Measurements from ENCODE around the gene HTR1D. TPM values are rescaled to one million over a fixed set of nuclear protein-coding genes. Genes with fewer than 3 reads are reported as not detected.
"Not testable (repeated sequence)": the region's sequence is repeated elsewhere in the genome, so short reads cannot be mapped to it uniquely, and the experiment has no call there.

HTR1D gene
- total RNA-seq, 1 experiment from 2014 or later: 1.5 TPM

DNA sequence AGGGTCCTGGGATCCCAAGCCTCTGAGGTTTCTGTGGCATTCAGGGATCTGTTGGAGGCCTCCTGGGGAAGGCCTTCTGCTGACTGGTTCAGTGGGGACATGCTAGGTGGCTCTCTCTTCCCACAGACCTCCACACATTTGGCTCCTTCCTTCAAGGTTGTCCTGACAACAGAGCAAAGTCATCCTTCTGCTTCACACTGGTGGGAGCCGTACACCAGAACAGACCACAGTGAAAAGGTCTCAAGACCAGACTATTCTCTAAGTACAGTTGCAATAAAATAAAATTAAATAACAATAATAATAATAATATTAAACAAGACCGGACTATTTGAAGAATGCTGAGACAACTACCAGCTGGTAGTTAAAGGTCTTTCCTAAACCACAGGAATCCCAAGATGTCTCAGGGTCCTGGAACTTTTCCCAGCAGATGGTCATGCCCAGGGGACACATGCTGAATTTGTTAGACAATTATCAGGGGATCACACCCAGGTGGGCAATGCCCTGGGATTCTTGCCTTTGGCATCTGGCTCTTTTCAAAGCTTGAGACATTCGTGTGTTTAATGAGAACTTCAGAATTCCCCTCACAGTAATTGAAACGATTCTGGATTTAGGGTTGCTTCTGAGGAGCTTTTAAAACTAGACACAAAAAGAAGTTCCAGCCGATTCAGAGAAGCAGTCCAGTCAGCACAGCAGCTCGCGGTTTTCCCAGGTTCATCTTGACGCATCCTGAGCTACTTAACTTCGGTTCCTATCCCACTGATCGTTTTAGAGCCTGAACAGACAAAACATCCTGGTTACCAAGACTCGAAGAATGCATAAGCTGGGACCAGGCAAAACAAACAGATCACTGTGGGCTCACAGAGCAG is 22.9 kb downstream of the HTR1D start:
- peak; percentile 52 for DNase-seq (ENCODE audit: low read depth)
- in situ Hi-C loops (cut with HindIII; ENCODE audit: low pct_unique_long_range_greater_than_20kb, low sequenced_read_pairs): no loop called here

DNA sequence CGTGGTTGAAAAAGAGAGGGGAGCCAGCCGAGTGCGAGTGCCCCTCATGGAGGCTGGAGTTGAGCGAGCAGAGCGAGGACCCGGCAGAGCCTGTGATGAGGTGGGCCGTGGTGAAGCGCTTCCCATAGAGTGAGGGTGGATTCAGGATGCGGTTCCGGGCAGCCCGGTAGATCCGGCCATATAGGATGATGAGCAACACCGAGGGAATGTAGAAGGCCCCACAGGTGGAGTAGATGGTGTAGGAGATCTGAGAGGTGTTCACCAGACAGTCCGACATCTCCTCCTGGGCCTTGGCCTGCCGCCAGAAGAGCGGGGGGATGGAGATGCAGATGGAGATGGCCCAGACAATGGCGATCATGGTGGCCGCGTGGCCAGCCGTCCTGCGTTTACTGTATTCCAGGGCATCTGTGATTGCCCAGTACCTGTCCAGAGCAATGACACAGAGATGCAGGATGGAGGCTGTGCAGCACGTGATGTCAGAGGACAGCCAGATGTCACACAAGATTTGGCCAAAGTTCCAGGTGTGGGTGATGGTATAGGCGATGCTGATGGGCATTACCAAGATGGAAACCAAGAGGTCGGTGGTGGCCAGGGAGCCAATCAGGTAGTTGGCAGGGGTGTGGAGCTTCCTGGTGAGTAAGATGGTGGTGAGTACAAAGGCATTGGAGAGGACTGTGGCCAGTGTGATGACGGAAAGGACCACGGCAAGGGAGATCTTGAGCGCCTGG is 23.7 kb downstream of the HTR1D start:
- in situ Hi-C loops (cut with HindIII; ENCODE audit: low pct_unique_long_range_greater_than_20kb, low sequenced_read_pairs): no loop called here
- DNase-seq (ENCODE audit: low read depth): no peak

DNA sequence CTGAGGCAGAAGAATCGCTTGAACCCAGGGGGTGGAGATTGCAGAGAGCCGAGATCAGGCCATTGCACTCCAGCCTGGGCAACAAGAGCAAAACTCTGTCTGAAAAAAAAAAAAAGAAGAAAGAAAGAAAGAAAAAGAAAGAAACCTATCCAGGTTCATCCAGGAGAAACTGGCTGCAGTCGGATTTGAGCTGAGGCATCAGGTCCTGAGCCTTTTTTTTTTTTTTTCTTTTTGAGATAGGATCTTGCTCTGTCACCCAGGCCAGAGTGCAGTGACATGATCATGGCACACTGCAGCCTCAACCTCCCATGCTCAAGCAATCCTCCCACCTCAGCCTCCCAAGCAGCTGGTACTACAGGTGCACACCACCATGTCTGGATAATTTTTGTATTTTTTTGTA is 26.1 kb downstream of the HTR1D start:
- in situ Hi-C loops (cut with HindIII; ENCODE audit: low pct_unique_long_range_greater_than_20kb, low sequenced_read_pairs): no loop called here
- no peak for DNase-seq (ENCODE audit: low read depth)

DNA sequence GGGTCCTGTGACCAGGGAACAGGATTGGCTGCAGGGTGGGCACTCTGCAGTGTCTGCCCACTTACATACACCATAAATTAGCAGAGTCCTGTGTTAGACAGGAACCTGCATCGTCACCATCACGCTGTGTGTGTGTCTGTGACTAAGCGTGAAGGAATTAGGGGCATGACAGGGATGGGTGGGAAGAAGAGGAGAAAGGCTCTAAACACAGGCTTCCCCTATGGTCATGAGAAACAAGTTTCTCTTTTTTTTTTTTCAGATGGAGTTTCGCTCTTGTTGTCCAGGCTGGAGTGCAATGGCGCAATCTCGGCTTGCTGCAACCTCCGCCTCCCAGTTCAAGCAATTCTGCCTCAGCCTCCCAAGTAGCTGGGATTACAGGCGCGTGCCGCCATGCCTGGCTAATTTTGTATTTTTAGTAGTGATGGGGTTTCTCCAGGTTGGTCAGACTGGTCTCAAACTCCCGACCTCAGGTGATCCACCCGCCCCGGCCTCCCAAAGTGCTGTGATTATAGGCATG is 28.3 kb downstream of the HTR1D start:
- in situ Hi-C loops (cut with HindIII; ENCODE audit: low pct_unique_long_range_greater_than_20kb, low sequenced_read_pairs): not testable (repeated sequence)
- peak; percentile 98 for DNase-seq (ENCODE audit: low read depth)

DNA sequence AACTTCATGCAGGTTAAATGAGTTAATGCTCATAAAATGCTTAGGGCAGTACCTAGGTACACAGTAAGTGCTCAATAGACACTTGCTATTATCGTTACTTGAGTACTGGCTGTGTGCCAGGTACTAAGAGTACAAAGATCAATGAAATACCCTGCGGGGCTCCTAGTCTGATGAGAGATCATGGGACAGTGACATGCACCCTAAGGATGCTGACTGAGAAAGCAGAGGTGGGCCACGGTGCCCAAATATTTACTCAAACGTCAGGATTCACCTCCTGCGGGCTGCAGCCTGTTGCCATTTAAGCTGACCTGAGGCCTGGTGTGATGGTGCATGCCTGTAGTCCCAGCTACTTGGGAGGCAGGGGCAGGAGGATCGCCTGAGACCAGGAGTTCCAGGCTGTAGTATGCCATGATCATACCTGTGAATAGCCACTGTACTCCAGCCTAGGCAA is 28.8 kb downstream of the HTR1D start:
- no peak for DNase-seq (ENCODE audit: low read depth)
- in situ Hi-C loops (cut with HindIII; ENCODE audit: low pct_unique_long_range_greater_than_20kb, low sequenced_read_pairs): no loop called here

DNA sequence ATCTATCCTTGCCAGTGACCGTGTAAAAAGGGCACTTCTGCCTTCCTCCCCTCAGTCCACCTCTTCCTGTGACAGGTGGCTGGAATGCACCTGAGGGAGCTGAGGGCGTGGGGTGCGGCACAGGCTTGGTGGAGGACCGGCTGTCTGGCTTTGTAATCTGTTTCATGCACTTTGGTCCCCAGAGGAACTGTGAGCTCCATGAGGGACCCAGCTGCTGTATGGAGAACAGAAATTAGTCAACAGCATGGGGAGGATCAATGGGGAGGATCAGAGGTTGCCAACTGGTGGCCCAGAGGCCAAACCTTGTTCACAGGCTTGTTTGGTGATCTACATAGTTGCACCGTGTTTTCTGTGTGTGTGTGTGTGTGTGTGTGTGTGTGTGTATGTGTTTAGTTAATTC is 29.7 kb downstream of the HTR1D start:
- in situ Hi-C loops (cut with HindIII; ENCODE audit: low pct_unique_long_range_greater_than_20kb, low sequenced_read_pairs): no loop called here
- DNase-seq (ENCODE audit: low read depth): peak; percentile 40

DNA sequence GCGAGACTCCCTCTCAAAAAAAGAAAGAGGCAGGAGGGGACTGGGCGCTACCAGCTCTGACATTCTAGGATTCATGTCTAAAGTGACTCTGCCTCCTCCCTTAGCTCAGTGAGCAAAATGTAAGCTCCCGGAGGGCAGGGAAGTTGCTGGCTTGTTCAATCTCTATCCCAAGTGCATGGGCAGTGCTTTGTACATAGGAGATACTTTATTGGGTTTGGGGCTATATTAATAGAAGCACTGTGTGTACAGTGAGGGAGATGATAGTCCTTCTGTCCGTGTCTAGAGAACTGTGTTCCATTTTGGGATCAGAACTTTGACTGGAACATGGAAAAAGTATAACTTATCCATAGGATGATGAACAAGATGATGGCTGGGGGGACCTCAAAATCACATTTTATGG is 31.9 kb downstream of the HTR1D start:
- no peak for DNase-seq (ENCODE audit: low read depth)
- in situ Hi-C loops (cut with HindIII; ENCODE audit: low pct_unique_long_range_greater_than_20kb, low sequenced_read_pairs): no loop called here

DNA sequence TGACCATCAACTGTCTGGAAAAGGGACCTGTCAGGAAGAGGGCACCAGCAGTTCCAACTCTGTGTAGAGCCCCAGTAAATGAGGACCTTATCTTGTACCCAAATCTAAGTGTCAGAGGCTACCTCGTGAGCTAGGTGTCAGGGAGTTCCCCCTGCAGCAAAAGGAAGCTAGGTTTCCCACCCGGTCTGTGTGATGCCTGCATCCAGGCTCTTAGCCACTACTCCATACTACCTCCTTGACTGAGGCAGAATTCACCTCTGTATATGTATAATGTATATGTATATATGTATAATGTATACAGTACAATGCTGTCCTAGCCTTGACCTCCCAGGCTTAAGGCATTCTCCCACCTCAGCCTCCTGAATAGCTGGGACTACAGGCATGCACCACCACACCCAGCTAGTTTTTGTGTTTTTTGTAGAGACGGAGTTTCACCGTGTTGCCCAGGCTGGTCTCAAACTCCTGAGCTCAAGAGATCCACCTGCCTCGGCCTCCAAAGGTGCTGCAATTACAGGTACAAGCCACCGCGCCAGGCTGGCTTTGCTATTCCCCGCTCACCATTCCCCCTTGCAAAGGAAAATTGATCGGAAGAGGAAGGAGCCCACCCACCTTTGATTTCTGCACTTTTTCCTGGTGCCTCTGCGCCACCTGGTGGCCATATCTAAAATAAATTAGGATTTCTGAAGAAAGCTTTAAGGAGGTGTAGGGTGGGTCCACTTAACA is 32.9 kb downstream of the HTR1D start:
- DNase-seq (ENCODE audit: low read depth): peak; percentile 45
- in situ Hi-C loops (cut with HindIII; ENCODE audit: low pct_unique_long_range_greater_than_20kb, low sequenced_read_pairs): no loop called here

DNA sequence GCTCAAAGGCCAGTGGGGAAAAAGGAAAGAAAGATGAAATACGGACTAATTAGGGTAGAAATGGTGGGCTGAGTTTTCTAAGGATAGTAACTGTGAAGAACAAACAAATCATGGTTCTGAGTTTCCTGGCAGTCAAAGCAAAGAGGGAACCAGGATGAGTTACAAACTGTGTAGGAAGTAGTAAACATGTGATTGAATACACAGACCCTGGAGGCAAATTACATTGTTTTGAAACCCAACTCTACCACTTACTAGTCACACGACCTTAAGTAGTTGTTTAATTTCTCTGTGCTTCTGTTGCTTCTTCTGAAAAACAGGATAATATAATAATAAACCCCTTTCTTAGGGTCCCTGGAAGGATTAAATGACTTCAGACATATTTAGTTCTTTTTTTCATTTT is 37.4 kb downstream of the HTR1D start:
- in situ Hi-C loops (cut with HindIII; ENCODE audit: low pct_unique_long_range_greater_than_20kb, low sequenced_read_pairs): no loop called here
- DNase-seq (ENCODE audit: low read depth): no peak

DNA sequence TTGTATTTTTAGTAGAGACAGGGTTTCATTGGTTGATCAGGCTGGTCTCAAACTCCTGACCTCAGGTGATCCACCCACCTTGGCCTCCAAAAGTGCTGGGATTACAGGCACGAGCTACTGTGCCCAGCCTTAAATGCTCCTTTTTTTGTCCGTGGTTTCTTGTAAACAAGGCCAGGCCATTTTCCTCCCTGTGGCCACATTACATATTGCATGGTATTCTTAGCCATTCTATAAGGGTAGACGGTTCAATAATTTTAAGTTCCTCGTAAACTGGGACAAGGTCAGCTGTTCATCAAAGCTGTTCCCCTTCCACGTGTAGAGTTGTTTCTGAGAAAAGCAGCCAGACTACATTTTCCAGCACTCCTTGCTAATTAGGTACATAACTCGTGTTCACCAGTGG is 38.4 kb downstream of the HTR1D start:
- in situ Hi-C loops (cut with HindIII; ENCODE audit: low pct_unique_long_range_greater_than_20kb, low sequenced_read_pairs): no loop called here
- DNase-seq (ENCODE audit: low read depth): no peak

DNA sequence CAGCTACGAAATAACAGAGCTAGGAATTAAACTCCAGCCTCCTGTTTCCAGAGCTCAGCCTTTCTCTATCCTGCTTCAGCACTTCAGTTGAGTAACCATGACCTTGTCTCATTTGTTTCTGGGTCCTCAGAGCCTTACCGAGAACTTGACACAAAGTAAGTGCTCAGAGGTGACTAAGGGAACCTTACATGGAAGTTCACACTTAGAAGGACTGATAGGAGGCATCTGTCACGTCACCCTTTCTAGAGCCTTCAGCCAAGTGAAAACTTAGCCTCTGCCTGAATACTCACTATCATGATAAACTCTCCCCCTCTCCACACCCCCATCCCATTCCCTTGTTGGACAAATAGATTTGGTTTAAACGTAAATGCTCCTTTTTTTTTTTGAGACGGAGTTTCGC is 38.9 kb downstream of the HTR1D start:
- DNase-seq (ENCODE audit: low read depth): no peak
- in situ Hi-C loops (cut with HindIII; ENCODE audit: low pct_unique_long_range_greater_than_20kb, low sequenced_read_pairs): no loop called here

DNA sequence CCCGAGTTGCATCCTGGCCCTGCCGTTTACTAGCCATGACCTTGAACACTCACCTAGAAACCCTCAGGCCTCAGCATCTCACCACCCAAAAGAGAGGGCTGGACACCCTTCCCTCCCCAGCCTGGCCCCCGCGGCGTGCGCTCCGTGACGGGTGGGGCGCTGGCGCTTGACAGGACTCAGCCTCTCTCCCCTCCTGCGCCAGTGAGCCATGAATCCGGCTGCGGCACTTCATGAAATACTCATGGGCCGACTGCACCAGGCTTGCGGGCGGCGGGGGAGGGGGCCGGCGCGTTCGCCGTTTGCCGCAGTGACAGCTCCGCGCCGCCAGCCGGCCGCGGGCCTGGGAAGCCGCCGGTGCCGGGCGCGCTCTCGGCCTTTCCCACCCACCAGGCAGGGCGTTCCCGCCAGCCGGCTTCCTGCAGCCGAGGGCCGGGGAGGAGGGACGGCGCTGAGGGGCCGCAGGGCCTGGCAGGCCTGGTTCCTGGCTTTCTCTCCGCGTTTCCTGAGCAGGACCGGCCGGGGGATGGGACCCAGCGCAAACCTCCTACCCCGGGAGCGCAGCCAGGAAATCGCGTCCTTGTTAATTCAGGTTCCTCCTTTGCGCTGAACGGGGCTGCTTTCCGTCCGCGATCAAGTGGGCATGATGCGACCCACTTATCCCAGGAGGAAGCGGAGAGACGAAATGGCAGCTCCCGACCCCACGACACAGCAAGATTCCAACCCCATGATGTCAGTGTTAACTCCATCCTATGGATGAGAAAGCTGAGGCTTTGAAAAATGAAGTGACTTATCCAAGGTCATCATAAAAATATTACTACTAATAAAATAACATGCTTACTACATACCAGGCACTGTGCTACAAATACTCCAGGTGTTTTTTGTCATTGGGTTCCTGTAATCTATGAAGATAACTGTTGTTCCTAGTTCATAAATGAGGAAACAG is 39.6 kb downstream of the HTR1D start:
- DNase-seq (ENCODE audit: low read depth): peak; percentile 81
- in situ Hi-C loops (cut with HindIII; ENCODE audit: low pct_unique_long_range_greater_than_20kb, low sequenced_read_pairs): no loop called here

DNA sequence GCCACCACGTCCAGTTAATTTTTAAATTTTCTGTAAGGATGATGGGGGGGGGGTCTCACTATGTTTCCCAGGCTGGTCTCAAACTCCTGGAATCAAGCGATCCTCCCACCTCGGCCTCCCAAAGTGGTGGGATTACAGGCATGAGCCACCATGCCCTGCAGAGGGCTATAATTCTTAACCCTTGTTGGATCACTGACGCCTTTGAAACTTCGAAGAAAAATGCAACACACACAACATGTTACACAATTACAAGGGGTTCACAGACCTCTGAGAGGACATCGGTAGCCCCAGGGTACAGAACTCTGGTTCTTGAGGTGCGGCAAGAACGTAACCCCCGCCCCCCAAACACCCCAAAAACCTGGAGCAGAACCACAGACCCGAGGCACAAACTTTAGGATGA is 40.3 kb downstream of the HTR1D start:
- no peak for DNase-seq (ENCODE audit: low read depth)
- in situ Hi-C loops (cut with HindIII; ENCODE audit: low pct_unique_long_range_greater_than_20kb, low sequenced_read_pairs): no loop called here

DNA sequence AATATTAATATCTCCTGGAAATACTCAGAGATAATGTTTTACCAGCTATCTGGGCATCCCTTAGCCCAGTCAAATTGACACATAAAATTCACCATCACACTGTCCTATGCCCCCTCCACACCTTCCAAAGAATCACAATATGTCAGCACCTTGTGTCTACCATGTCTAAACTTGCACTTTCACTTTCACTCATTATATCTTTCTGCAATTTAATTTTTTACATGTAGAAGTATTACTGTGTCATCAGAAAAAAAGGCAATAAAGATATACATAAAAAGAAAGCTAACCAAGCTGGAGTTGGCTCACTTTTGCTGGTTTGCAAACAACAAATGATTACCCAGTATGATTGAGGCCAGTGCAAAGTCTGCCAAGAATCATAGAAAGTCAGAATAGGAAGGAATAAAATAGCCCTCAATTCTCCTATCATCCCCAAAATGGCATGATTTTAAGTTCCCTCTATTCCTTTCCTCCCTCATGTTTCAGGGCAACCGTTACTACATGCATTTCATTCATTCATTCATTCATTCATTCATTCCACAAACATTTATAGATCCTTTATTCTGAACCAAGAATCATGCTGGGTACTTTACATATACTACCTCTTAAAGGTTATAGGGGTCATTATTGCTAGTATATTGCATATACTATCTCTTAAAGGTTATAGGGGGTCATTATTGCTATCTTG is 42.7 kb downstream of the HTR1D start:
- in situ Hi-C loops (cut with HindIII; ENCODE audit: low pct_unique_long_range_greater_than_20kb, low sequenced_read_pairs): no loop called here
- no peak for DNase-seq (ENCODE audit: low read depth)

DNA sequence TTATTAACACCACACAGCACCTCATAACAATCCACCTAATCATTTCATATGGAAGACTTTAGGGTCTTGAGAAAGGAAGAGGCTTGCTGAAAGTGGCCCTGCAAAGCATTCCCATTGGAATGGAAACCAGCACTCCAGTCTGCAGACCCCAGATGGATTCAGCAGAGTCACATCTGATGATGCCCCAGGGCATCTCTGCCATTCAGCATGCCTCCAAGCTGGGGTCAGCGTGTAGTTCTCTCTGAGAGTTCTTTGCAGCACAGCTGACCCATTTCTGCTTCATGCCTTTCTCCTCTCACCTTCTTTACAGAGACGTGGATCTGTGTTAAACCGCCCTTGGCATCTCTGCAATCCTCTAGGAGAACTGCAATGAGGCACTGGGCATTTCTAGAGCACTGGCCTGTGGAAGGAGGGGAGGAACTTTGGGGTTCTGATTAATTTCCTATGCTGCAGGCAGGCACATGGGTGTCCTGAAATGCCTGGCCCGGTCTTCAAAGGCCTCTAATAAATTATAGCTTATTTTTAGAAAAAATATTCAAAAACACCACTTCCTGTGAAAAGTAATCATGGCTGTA is 46.0 kb downstream of the HTR1D start:
- in situ Hi-C loops (cut with HindIII; ENCODE audit: low pct_unique_long_range_greater_than_20kb, low sequenced_read_pairs): no loop called here
- DNase-seq (ENCODE audit: low read depth): no peak

DNA sequence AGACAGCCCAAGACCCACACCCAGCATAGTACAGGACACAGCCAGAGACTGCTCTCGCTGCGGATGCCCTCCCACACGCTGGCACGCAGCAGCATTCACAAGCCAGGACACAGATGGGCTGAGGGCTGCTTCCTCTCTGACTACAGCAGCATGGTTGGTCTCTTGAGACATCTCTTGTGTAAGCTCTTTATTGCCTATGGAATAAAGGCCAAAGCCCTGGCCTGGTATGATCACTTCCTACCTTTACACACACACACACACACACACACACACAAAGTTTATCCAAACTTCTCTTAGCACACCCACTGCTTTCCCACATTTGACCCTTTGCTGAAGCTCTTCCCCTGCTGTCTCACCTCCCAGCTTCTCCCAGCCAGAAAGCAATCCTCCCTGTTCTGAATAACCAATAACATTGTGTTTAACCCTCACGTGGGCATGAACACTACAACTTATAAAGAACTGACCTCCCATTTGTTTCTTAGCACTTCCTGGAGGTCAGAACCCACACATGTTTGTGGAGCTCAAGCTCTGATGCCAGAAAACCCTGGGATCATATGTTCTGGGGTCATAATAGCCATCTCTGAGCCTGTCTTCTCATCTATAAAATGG is 47.5 kb downstream of the HTR1D start:
- in situ Hi-C loops (cut with HindIII; ENCODE audit: low pct_unique_long_range_greater_than_20kb, low sequenced_read_pairs): no loop called here
- DNase-seq (ENCODE audit: low read depth): peak; percentile 67

DNA sequence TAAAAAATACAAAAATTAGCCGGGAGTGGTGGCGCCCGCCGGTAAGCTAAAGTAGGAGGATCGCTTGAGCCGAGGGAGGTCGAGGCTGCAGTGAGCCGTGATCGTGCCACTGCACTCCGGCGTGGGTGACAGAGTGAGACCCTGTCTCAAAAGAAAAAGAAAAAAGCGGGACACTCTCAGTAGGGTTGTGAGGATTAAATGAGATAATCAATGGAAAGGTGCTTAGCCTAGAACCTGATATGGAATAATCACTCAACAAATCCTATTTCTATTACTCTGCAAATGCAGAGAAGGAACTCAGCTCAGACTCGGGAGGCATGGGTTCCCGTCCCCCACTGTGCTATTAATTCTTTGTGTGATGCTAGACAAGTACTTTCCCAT is 48.1 kb downstream of the HTR1D start:
- in situ Hi-C loops (cut with HindIII; ENCODE audit: low pct_unique_long_range_greater_than_20kb, low sequenced_read_pairs): no loop called here
- DNase-seq (ENCODE audit: low read depth): no peak

Measured in Caki2 (cell line).